ENCODE results near the gene CRP. TPM values are rescaled to one million over a fixed set of nuclear protein-coding genes. Genes with fewer than 3 reads are reported as not detected.

Gene CRP
- polyA plus RNA-seq, 2 of the 4 experiments (the other 2 are of a cell fraction), result not detected

GRCh38 chr1:159752135-159752580 is 37.8 kb upstream of the CRP start:
- H3K4me3 ChIP-seq, result no peak overlapping the region
- 15% methylated on average over 4 of the region's 4 CpGs for WGBS (ENCODE audit: missing lambda C conversion rate)
- ChIA-PET POLR2A (no interaction called here), CTCF (interaction anchor here (0.6 kb wide), 1 partner anchor 267 kb away, joined by 3 read pairs; no protein-coding TSS in a partner anchor)
- H3K4me1 ChIP-seq, result peaks cover 11% of the 10 kb centered on the region
- no peak for FAIRE-seq
- H3K9me3 ChIP-seq, result no peaks in the 10 kb centered on the region
- peak in 1 of 2 experiments; percentile 76 for DNase-seq (ENCODE audit: low read depth in 1 of 2, low spot score in 1 of 2)
- H3K4me2 ChIP-seq, result peak overlapping the region; percentile 26; the same call in 2 of the 3 replicates
- TF ChIP-seq USF2 (IDR thresholded peaks at IDR 0.05), result peak; percentile 75
- no peak for TF ChIP-seq NPAS2 (CRISPR knock-in tag; IDR thresholded peaks at IDR 0.05; ENCODE audit: borderline replicate concordance)
- TF ChIP-seq CEBPB (IDR thresholded peaks at IDR 0.05), result peak; percentile 78 to 94
- TF ChIP-seq JUN (IDR thresholded peaks at IDR 0.05), result peak; percentile 53 to 71; a peak in 3 of 5 replicates
- TF ChIP-seq HES2 (IDR thresholded peaks at IDR 0.05), result peak; percentile 96
- TF ChIP-seq BCL3 (IDR thresholded peaks at IDR 0.05), result peak; percentile 64; the same call in 1 of the 3 replicates
- TF ChIP-seq EP300 (IDR thresholded peaks at IDR 0.05), result peak; percentile 32 to 78; a peak in 3 of 5 replicates
- peak; percentile 45; the same call in 1 of the 2 replicates for TF ChIP-seq JUNB (IDR thresholded peaks at IDR 0.05)
- TF ChIP-seq NR3C1 (IDR thresholded peaks at IDR 0.05), result no peak
- peak overlapping the region; percentile 63 to 67; a peak in 5 of 6 replicates for H3K27ac ChIP-seq
- ATAC-seq, result peak; percentile 25 to 79; a peak in 3 of 6 replicates

GRCh38 chr1:159751031-159751430 is 36.6 kb upstream of the CRP start:
- Histone ChIP-seq H3K4me1 (peaks cover 11% of the 10 kb centered on the region), H3K4me2 (no peak overlapping the region), H3K4me3 (no peak overlapping the region), H3K27ac (peak overlapping the region; percentile 63 to 67; a peak in 5 of 6 replicates), H3K9me3 (no peaks in the 10 kb centered on the region)
- FAIRE-seq, result no peak
- TF ChIP-seq HES2 (IDR thresholded peaks at IDR 0.05) (no peak), FOSL2 (IDR thresholded peaks at IDR 0.05) (no peak), FOSL2 (CRISPR knock-in tag; IDR thresholded peaks at IDR 0.05) (no peak), EHMT2 (IDR thresholded peaks at IDR 0.05; ENCODE audit: low read depth) (no peak), RARB (CRISPR knock-in tag; IDR thresholded peaks at IDR 0.05) (no peak), EHF (CRISPR knock-in tag; IDR thresholded peaks at IDR 0.05) (no peak), ESRRA (IDR thresholded peaks at IDR 0.05; ENCODE audit: borderline replicate concordance, low read length) (no peak), SMC3 (IDR thresholded peaks at IDR 0.05) (no peak), NPAS2 (CRISPR knock-in tag; IDR thresholded peaks at IDR 0.05; ENCODE audit: borderline replicate concordance) (no peak), FOXS1 (CRISPR knock-in tag; IDR thresholded peaks at IDR 0.05) (no peak), POLR2A (IDR thresholded peaks at IDR 0.05; ENCODE audit: low read length) (no peak), MYC (IDR thresholded peaks at IDR 0.05; ENCODE audit: borderline replicate concordance, low read length) (no peak), KDM1A (IDR thresholded peaks at IDR 0.05; ENCODE audit: low read depth) (no peak), RCOR1 (IDR thresholded peaks at IDR 0.05; ENCODE audit: low read depth, low read length) (no peak), PBX3 (IDR thresholded peaks at IDR 0.05) (no peak), HEYL (CRISPR knock-in tag; IDR thresholded peaks at IDR 0.05) (no peak)
- no peak for DNase-seq (ENCODE audit: low read depth in 1 of 2, low spot score in 1 of 2)
- ChIA-PET POLR2A (no interaction called here), CTCF (no interaction called here)
- no peak for ATAC-seq

GRCh38 chr1:159750621-159751020 is 36.2 kb upstream of the CRP start:
- Histone ChIP-seq H3K4me2 (no peak overlapping the region), H3K4me1 (peaks cover 11% of the 10 kb centered on the region), H3K4me3 (no peak overlapping the region), H3K9me3 (no peaks in the 10 kb centered on the region), H3K27ac (peak overlapping the region; percentile 63 to 67; a peak in 4 of 6 replicates)
- FAIRE-seq, result no peak
- DNase-seq (ENCODE audit: low read depth in 1 of 2, low spot score in 1 of 2), result no peak
- POLR2A ChIA-PET, result no interaction called here
- ATAC-seq, result no peak
- CTCF ChIA-PET, result no interaction called here
- TF ChIP-seq HOXA7 (CRISPR knock-in tag; IDR thresholded peaks at IDR 0.05) (no peak), SREBF2 (IDR thresholded peaks at IDR 0.05) (no peak), FOSL2 (IDR thresholded peaks at IDR 0.05) (no peak), FOSL2 (CRISPR knock-in tag; IDR thresholded peaks at IDR 0.05) (no peak), HES2 (IDR thresholded peaks at IDR 0.05) (no peak)

Data from A549 (cell line).